ENCODE data around the gene MUC4. TPM values are rescaled to one million over a fixed set of nuclear protein-coding genes. Genes with fewer than 3 reads are reported as not detected.

Gene MUC4
- total RNA-seq, 1 donor from 2014 or later, result not detected

GRCh38 chr3:195763843-195764825 lies 47.6 kb downstream of the MUC4 start:
- no peak overlapping the region for H3K27ac ChIP-seq
- no peaks in the 10 kb centered on the region for H3K9me3 ChIP-seq
- no peak for DNase-seq (ENCODE audit: low spot score in 2 of 2)
- H3K27me3 ChIP-seq, result no peaks in the 10 kb centered on the region
- H3K4me3 ChIP-seq, result no peak overlapping the region
- no peak for TF ChIP-seq CTCF (IDR thresholded peaks at IDR 0.05)
- H3K4me1 ChIP-seq, result no peaks in the 10 kb centered on the region
- no peaks in the 10 kb centered on the region for H3K36me3 ChIP-seq
- intact Hi-C loops (cut with DNase I), result no loop called here

GRCh38 chr3:195763076-195763830 lies 48.5 kb downstream of the MUC4 start:
- H3K36me3 ChIP-seq, result no peaks in the 10 kb centered on the region
- H3K27ac ChIP-seq, result no peak overlapping the region
- no peaks in the 10 kb centered on the region for H3K27me3 ChIP-seq
- no peak for TF ChIP-seq CTCF (IDR thresholded peaks at IDR 0.05)
- intact Hi-C loops (cut with DNase I), result no loop called here
- H3K4me1 ChIP-seq, result no peaks in the 10 kb centered on the region
- no peak for DNase-seq (ENCODE audit: low spot score in 2 of 2)
- H3K9me3 ChIP-seq, result no peaks in the 10 kb centered on the region
- H3K4me3 ChIP-seq, result no peak overlapping the region

GRCh38 chr3:195762611-195763010 lies 49.1 kb downstream of the MUC4 start:
- no peak for DNase-seq (ENCODE audit: low spot score in 2 of 2)

DNA sequence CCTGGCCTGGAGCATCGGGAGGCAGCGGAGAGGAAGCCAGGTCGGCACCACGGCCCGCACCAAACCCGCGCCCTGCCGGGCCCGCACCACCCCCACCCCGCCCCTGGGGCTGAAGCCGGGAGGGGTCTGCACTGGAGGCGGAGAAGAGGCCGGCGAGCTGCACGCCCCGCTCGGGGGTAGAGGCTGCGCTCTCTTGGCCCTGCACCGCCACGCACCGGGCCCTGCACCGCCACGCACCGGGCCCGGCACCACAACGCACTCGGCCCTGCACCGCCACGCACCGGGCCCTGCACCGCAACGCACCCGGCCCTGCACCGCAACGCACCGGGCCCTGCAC lies 49.5 kb downstream of the MUC4 start:
- intact Hi-C loops (cut with DNase I), result no loop called here
- Histone ChIP-seq H3K27ac (no peak overlapping the region), H3K4me3 (no peak overlapping the region), H3K4me1 (no peaks in the 10 kb centered on the region), H3K27me3 (no peaks in the 10 kb centered on the region), H3K36me3 (no peaks in the 10 kb centered on the region), H3K9me3 (no peaks in the 10 kb centered on the region)
- DNase-seq (ENCODE audit: low spot score in 2 of 2), result no peak
- TF ChIP-seq CTCF (IDR thresholded peaks at IDR 0.05), result no peak

More at GRCh38 chr3:195762611-195763010, 49.1 kb downstream of the MUC4 start:
- H3K4me1 ChIP-seq, result no peaks in the 10 kb centered on the region
- no peak overlapping the region for H3K27ac ChIP-seq
- H3K27me3 ChIP-seq, result no peaks in the 10 kb centered on the region
- intact Hi-C loops (cut with DNase I), result no loop called here
- no peak overlapping the region for H3K4me3 ChIP-seq
- H3K9me3 ChIP-seq, result no peaks in the 10 kb centered on the region
- TF ChIP-seq CTCF (IDR thresholded peaks at IDR 0.05), result no peak
- H3K36me3 ChIP-seq, result no peaks in the 10 kb centered on the region

DNA sequence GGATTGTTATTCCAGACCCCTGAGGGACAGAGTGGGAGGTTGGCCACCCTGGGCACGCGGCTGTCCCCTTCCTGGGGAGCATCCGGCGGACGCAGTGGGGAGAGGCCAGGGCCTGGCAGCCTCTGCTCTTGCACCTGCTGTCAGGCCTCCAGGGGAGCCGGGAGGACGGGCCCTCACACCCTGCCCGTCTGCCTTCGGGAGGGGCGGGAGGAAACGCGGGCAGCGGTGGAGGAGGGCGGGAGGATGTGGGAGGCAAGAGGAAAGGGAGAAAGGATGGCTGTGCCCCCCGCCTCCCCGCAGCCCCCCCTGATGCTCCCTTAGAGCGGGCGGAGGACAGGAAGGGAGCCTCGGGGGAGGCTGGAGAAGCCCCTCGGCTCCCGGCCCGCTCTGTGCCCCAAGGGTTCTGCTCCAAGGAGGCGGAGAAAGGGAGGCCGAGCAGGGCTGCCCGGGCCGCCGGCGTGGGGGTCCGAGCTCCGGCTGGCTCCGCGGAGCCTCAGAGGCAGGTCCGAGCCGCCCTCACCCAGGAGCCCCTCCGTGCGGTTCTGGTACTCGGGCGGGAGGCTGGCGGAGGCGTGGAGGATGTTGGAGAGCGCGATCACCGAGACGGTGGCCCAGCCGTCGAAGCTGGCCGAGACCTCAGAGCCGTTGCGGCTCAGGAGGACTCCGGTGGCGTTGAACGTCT lies 50.0 kb downstream of the MUC4 start:
- H3K4me3 ChIP-seq, result no peak overlapping the region
- no peak for TF ChIP-seq CTCF (IDR thresholded peaks at IDR 0.05)
- intact Hi-C loops (cut with DNase I), result no loop called here

More for the DNA sequence above, 50.0 kb downstream of the MUC4 start:
- DNase-seq (ENCODE audit: low spot score in 2 of 2), result no peak
- Histone ChIP-seq H3K4me1 (no peaks in the 10 kb centered on the region), H3K9me3 (no peaks in the 10 kb centered on the region), H3K27ac (no peak overlapping the region), H3K36me3 (no peaks in the 10 kb centered on the region), H3K27me3 (no peaks in the 10 kb centered on the region)

Measured in ascending aorta (tissue), 2 donors.